HEK293 (cell line): Measurements from ENCODE around the gene AUH.

Experiments used
- BCL11B ChIP-seq: fragments of 450-650 bp; formaldehyde crosslinking; IDR thresholded peaks from 2 replicates; pipeline ENCODE4 v1.5.1; 2016; ENCODE audit warnings: low read depth, missing biosample characterization, missing genetic modification characterization
- GLI2 ChIP-seq: fragments of 450-650 bp; formaldehyde crosslinking; IDR thresholded peaks from 2 replicates; pipeline ENCODE4; 2017; ENCODE audit warnings: missing biosample characterization, missing genetic modification characterization, low read depth, borderline replicate concordance
- GLIS1 ChIP-seq: fragments of 450-650 bp; formaldehyde crosslinking; IDR thresholded peaks from 2 replicates; pipeline ENCODE4 v1.5.1; 2016; ENCODE audit warnings: missing biosample characterization, missing genetic modification characterization
- HOXC10 ChIP-seq: sonication (generic); formaldehyde crosslinking; IDR thresholded peaks from 2 replicates; pipeline ENCODE4 v1.8.1; 2023; ENCODE audit warnings: mild to moderate bottlenecking, missing genetic modification reagents
- MEIS1 ChIP-seq: sonication (generic); formaldehyde crosslinking; IDR thresholded peaks from 2 replicates; pipeline ENCODE4 v1.8.1; 2022; ENCODE audit warnings: missing genetic modification reagents, mild to moderate bottlenecking, borderline replicate concordance
- MZF1 ChIP-seq: fragments of 450-650 bp; formaldehyde crosslinking; IDR thresholded peaks from 2 replicates; pipeline ENCODE4 v1.5.1; 2017; ENCODE audit warnings: missing biosample characterization, missing genetic modification characterization, borderline replicate concordance
- SP3 ChIP-seq: fragments of 450-650 bp; formaldehyde crosslinking; IDR thresholded peaks from 2 replicates; pipeline ENCODE4 v1.5.1; 2016; ENCODE audit warnings: missing biosample characterization, missing genetic modification characterization
- YY1 ChIP-seq: fragments of 450-650 bp; formaldehyde crosslinking; IDR thresholded peaks from 2 replicates; pipeline ENCODE4 v1.5.1; 2018; ENCODE audit warnings: missing biosample characterization, missing genetic modification characterization
- ZBTB48 ChIP-seq: fragments of 450-650 bp; formaldehyde crosslinking; IDR thresholded peaks from 2 replicates; pipeline ENCODE4 v1.5.1; 2016; ENCODE audit warnings: missing biosample characterization, missing genetic modification characterization
- ZIC2 ChIP-seq: fragments of 450-650 bp; formaldehyde crosslinking; IDR thresholded peaks from 2 replicates; pipeline ENCODE4 v1.5.1; 2016; ENCODE audit warnings: missing biosample characterization, missing genetic modification characterization
- ZNF114 ChIP-seq: fragments of 450-650 bp; formaldehyde crosslinking; IDR thresholded peaks from 2 replicates; pipeline ENCODE4 v1.5.0; 2017; ENCODE audit warnings: missing biosample characterization, missing genetic modification characterization
- ZNF133 ChIP-seq: fragments of 450-650 bp; formaldehyde crosslinking; IDR thresholded peaks from 2 replicates; pipeline ENCODE4 v1.5.1; 2016; ENCODE audit warnings: missing biosample characterization, missing genetic modification characterization
- ZNF138 ChIP-seq: fragments of 450-650 bp; formaldehyde crosslinking; IDR thresholded peaks from 2 replicates; pipeline ENCODE4 v1.5.1; 2016; ENCODE audit warnings: missing biosample characterization, missing genetic modification characterization, borderline replicate concordance
- ZNF16 ChIP-seq: fragments of 450-650 bp; formaldehyde crosslinking; IDR thresholded peaks from 2 replicates; pipeline ENCODE4 v1.5.1; 2016; ENCODE audit warnings: low read depth, missing biosample characterization, missing genetic modification characterization
- ZNF223 ChIP-seq: fragments of 450-650 bp; formaldehyde crosslinking; IDR thresholded peaks from 2 replicates; pipeline ENCODE4 v1.5.1; 2016; ENCODE audit warnings: missing biosample characterization, missing genetic modification characterization
- ZNF292 ChIP-seq: fragments of 450-650 bp; formaldehyde crosslinking; IDR thresholded peaks from 2 replicates; pipeline ENCODE4 v1.5.1; 2016; ENCODE audit warnings: low read depth, missing biosample characterization, missing genetic modification characterization, borderline replicate concordance
- ZNF335 ChIP-seq: fragments of 450-650 bp; formaldehyde crosslinking; conservative IDR thresholded peaks from 2 replicates; pipeline ENCODE4 v1.5.1; 2016; ENCODE audit warnings: missing biosample characterization, missing genetic modification characterization
- ZNF341 ChIP-seq: fragments of 450-650 bp; formaldehyde crosslinking; IDR thresholded peaks from 2 replicates; pipeline ENCODE4; 2016; ENCODE audit warnings: low read depth, missing biosample characterization, missing genetic modification characterization
- ZNF366 ChIP-seq: fragments of 450-650 bp; formaldehyde crosslinking; conservative IDR thresholded peaks from 2 replicates; pipeline ENCODE4 v1.5.1; 2016; ENCODE audit warnings: missing biosample characterization, missing genetic modification characterization
- ZNF560 ChIP-seq: fragments of 450-650 bp; formaldehyde crosslinking; IDR thresholded peaks from 2 replicates; pipeline ENCODE4 v1.5.1; 2017; ENCODE audit warnings: missing biosample characterization, missing genetic modification characterization, borderline replicate concordance
- ZNF561 ChIP-seq: fragments of 450-650 bp; IDR thresholded peaks from 2 replicates; pipeline ENCODE4 v1.5.1; 2018; ENCODE audit warnings: missing biosample characterization, missing genetic modification characterization, borderline replicate concordance
- ZNF585B ChIP-seq: fragments of 450-650 bp; formaldehyde crosslinking; IDR thresholded peaks from 2 replicates; pipeline ENCODE4 v1.5.1; 2016; ENCODE audit warnings: missing biosample characterization, missing genetic modification characterization
- ZNF629 ChIP-seq: fragments of 450-650 bp; formaldehyde crosslinking; IDR thresholded peaks from 2 replicates; pipeline ENCODE4 v1.5.1; 2017; ENCODE audit warnings: missing biosample characterization, missing genetic modification characterization
- ZNF658 ChIP-seq: fragments of 450-650 bp; formaldehyde crosslinking; IDR thresholded peaks from 2 replicates; pipeline ENCODE4; 2016; ENCODE audit warnings: missing biosample characterization, missing genetic modification characterization
- ZNF785 ChIP-seq: fragments of 450-650 bp; formaldehyde crosslinking; IDR thresholded peaks from 2 replicates; pipeline ENCODE4 v1.5.1; 2016; ENCODE audit warnings: missing biosample characterization, missing genetic modification characterization
- ZNF837 ChIP-seq: fragments of 450-650 bp; formaldehyde crosslinking; IDR thresholded peaks from 2 replicates; pipeline ENCODE4 v1.5.1; 2016; ENCODE audit warnings: missing biosample characterization, missing genetic modification characterization
- TF ChIP-seq, protein P1 (sequence below): fragments of 450-650 bp; formaldehyde crosslinking; IDR thresholded peaks from 2 replicates; pipeline ENCODE4 v1.5.1; 2016; ENCODE audit warnings: missing biosample characterization, missing genetic modification characterization, borderline replicate concordance
- TF ChIP-seq, protein P2 (sequence below): fragments of 450-650 bp; formaldehyde crosslinking; IDR thresholded peaks from 2 replicates; pipeline ENCODE4 v1.5.1; 2016; ENCODE audit warnings: missing biosample characterization, missing genetic modification characterization
- TF ChIP-seq, protein P3 (sequence below): fragments of 450-650 bp; formaldehyde crosslinking; IDR thresholded peaks from 2 replicates; pipeline ENCODE4 v1.5.1; 2016; ENCODE audit warnings: missing biosample characterization, missing genetic modification characterization
- TF ChIP-seq, protein P4 (sequence below): fragments of 450-650 bp; formaldehyde crosslinking; IDR thresholded peaks from 2 replicates; pipeline ENCODE4 v1.5.1; 2016; ENCODE audit warnings: missing biosample characterization, missing genetic modification characterization

Gene AUH

GRCh38 chr9:91361291-91362050 is at the start of gene AUH (continued):
- TF ChIP-seq MZF1 (tag by site-specific recombination) (no peak), ZNF335 (tag by site-specific recombination) (peak; percentile 75), ZNF658 (tag by site-specific recombination) (no peak), SP3 (tag by site-specific recombination) (peak; percentile 21; the same call in 1 of the 2 replicates), YY1 (peak; percentile 75), ZNF16 (no peak), ZNF292 (tag by site-specific recombination) (no peak), ZNF629 (tag by site-specific recombination) (no peak; the same call in 1 of the 2 replicates), MEIS1 (CRISPR knock-in tag) (no peak), GLIS1 (no peak), ZNF138 (tag by site-specific recombination) (no peak), ZNF114 (tag by site-specific recombination) (no peak), ZBTB48 (tag by site-specific recombination) (no peak; the same call in 1 of the 2 replicates), GLI2 (tag by site-specific recombination) (no peak), BCL11B (no peak), ZNF560 (tag by site-specific recombination) (no peak), ZNF785 (no peak), ZNF585B (tag by site-specific recombination) (no peak), ZNF133 (tag by site-specific recombination) (no peak), ZNF341 (no peak), ZIC2 (tag by site-specific recombination) (no peak), ZNF561 (tag by site-specific recombination) (no peak), HOXC10 (CRISPR knock-in tag) (no peak), ZNF366 (no peak), ZNF837 (tag by site-specific recombination) (no peak), ZNF223 (tag by site-specific recombination) (no peak)
- TF ChIP-seq, protein P1, sequence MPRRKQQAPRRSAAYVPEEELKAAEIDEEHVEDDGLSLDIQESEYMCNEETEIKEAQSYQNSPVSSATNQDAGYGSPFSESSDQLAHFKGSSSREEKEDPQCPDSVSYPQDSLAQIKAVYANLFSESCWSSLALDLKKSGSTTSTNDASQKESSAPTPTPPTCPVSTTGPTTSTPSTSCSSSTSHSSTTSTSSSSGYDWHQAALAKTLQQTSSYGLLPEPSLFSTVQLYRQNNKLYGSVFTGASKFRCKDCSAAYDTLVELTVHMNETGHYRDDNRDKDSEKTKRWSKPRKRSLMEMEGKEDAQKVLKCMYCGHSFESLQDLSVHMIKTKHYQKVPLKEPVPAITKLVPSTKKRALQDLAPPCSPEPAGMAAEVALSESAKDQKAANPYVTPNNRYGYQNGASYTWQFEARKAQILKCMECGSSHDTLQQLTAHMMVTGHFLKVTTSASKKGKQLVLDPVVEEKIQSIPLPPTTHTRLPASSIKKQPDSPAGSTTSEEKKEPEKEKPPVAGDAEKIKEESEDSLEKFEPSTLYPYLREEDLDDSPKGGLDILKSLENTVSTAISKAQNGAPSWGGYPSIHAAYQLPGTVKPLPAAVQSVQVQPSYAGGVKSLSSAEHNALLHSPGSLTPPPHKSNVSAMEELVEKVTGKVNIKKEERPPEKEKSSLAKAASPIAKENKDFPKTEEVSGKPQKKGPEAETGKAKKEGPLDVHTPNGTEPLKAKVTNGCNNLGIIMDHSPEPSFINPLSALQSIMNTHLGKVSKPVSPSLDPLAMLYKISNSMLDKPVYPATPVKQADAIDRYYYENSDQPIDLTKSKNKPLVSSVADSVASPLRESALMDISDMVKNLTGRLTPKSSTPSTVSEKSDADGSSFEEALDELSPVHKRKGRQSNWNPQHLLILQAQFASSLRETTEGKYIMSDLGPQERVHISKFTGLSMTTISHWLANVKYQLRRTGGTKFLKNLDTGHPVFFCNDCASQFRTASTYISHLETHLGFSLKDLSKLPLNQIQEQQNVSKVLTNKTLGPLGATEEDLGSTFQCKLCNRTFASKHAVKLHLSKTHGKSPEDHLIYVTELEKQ (tag by site-specific recombination) = no peak
- TF ChIP-seq, protein P2, sequence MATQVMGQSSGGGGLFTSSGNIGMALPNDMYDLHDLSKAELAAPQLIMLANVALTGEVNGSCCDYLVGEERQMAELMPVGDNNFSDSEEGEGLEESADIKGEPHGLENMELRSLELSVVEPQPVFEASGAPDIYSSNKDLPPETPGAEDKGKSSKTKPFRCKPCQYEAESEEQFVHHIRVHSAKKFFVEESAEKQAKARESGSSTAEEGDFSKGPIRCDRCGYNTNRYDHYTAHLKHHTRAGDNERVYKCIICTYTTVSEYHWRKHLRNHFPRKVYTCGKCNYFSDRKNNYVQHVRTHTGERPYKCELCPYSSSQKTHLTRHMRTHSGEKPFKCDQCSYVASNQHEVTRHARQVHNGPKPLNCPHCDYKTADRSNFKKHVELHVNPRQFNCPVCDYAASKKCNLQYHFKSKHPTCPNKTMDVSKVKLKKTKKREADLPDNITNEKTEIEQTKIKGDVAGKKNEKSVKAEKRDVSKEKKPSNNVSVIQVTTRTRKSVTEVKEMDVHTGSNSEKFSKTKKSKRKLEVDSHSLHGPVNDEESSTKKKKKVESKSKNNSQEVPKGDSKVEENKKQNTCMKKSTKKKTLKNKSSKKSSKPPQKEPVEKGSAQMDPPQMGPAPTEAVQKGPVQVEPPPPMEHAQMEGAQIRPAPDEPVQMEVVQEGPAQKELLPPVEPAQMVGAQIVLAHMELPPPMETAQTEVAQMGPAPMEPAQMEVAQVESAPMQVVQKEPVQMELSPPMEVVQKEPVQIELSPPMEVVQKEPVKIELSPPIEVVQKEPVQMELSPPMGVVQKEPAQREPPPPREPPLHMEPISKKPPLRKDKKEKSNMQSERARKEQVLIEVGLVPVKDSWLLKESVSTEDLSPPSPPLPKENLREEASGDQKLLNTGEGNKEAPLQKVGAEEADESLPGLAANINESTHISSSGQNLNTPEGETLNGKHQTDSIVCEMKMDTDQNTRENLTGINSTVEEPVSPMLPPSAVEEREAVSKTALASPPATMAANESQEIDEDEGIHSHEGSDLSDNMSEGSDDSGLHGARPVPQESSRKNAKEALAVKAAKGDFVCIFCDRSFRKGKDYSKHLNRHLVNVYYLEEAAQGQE = 0 out of 2 replicates have a peak, but pooled peaks have one; percentile 13
- TF ChIP-seq, protein P3, sequence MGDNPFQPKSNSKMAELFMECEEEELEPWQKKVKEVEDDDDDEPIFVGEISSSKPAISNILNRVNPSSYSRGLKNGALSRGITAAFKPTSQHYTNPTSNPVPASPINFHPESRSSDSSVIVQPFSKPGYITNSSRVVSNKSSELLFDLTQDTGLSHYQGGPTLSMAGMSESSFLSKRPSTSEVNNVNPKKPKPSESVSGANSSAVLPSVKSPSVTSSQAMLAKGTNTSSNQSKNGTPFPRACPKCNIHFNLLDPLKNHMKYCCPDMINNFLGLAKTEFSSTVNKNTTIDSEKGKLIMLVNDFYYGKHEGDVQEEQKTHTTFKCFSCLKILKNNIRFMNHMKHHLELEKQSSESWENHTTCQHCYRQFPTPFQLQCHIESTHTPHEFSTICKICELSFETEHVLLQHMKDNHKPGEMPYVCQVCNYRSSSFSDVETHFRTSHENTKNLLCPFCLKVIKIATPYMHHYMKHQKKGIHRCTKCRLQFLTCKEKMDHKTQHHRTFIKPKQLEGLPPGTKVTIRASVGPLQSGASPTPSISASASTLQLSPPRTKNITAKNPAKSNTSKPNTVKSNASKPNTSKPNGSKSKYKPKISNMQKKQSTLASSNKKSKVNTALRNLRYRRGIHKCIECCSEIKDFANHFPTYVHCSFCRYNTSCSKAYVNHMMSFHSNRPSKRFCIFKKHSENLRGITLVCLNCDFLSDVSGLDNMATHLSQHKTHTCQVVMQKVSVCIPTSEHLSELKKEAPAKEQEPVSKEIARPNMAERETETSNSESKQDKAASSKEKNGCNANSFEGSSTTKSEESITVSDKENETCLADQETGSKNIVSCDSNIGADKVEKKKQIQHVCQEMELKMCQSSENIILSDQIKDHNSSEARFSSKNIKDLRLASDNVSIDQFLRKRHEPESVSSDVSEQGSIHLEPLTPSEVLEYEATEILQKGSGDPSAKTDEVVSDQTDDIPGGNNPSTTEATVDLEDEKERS (tag by site-specific recombination) = no peak
- TF ChIP-seq, protein P4, sequence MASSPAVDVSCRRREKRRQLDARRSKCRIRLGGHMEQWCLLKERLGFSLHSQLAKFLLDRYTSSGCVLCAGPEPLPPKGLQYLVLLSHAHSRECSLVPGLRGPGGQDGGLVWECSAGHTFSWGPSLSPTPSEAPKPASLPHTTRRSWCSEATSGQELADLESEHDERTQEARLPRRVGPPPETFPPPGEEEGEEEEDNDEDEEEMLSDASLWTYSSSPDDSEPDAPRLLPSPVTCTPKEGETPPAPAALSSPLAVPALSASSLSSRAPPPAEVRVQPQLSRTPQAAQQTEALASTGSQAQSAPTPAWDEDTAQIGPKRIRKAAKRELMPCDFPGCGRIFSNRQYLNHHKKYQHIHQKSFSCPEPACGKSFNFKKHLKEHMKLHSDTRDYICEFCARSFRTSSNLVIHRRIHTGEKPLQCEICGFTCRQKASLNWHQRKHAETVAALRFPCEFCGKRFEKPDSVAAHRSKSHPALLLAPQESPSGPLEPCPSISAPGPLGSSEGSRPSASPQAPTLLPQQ (tag by site-specific recombination) = peak; percentile 55; the same call in 1 of the 2 replicates
